Natural killer cell (primary cell): Measurements from ENCODE around the gene IL18RAP. TPM values are rescaled to one million over a fixed set of nuclear protein-coding genes. Genes with fewer than 3 reads are reported as not detected.

ENCODE experiments used
- ATAC-seq, 3 donors: fragments of 150-1000 bp in 2 of 3; fragments of 200-7000 bp in 1 of 3; cut with Tn5 transposase; 1 replicate in 1 of 3; 2 replicates in 2 of 3; pipeline ENCODE4 v1.10.0; 2021; ENCODE audit warnings: mild to moderate bottlenecking in 2 of 3, moderate library complexity in 2 of 3
- DNase-seq, 2 donors: peaks; one replicate each; pipeline versions ENCODE4 v3.0.0 to v3.0.0-alpha.2; 2013 to 2021; ENCODE audit warnings: mixed read lengths in 1 of 2
- H3K27ac ChIP-seq: one replicate; pipeline ENCODE4 v1.5.1; 2013; ENCODE audit warnings: mild to moderate bottlenecking, low read length
- H3K27me3 ChIP-seq: one replicate; pipeline ENCODE4 v1.6.1; 2013; ENCODE audit warnings: low read length; ENCODE audit not compliant: control insufficient read depth, insufficient read depth
- H3K36me3 ChIP-seq: one replicate; pipeline ENCODE4 v1.6.1; 2013; ENCODE audit warnings: low read length; ENCODE audit not compliant: control insufficient read depth, insufficient read depth
- H3K4me1 ChIP-seq: one replicate; pipeline ENCODE4 v1.6.1; 2013; ENCODE audit warnings: low read length; ENCODE audit not compliant: control insufficient read depth, insufficient read depth
- H3K4me3 ChIP-seq: one replicate; pipeline ENCODE4 v1.5.1; 2013; ENCODE audit warnings: low read length
- H3K9me3 ChIP-seq: one replicate; pipeline ENCODE4 v1.6.1; 2013; ENCODE audit warnings: low read length; ENCODE audit not compliant: control insufficient read depth, insufficient read depth
- H3K27ac Mint-ChIP-seq, 2 donors: one replicate each; pipeline ENCODE4 v1.8.0; 2022; ENCODE audit warnings: mild to moderate bottlenecking in 2 of 2, mixed read lengths in 2 of 2, moderate library complexity in 1 of 2
- H3K27me3 Mint-ChIP-seq, 2 donors: one replicate each; pipeline ENCODE4 v1.8.0; 2022; ENCODE audit warnings: low read depth in 2 of 2, mixed read lengths in 2 of 2
- H3K36me3 Mint-ChIP-seq: one replicate; pipeline ENCODE4 v1.8.0; 2022; ENCODE audit warnings: mixed read lengths
- H3K4me1 Mint-ChIP-seq, 2 donors: one replicate each; pipeline ENCODE4 v1.8.0; 2022; ENCODE audit warnings: mixed read lengths in 2 of 2
- H3K4me3 Mint-ChIP-seq: one replicate; pipeline ENCODE4 v1.8.0; 2022; ENCODE audit warnings: mild to moderate bottlenecking, moderate library complexity, mixed read lengths
- H3K9me3 Mint-ChIP-seq, 2 donors: one replicate each; pipeline ENCODE4 v1.8.0; 2022; ENCODE audit warnings: mixed read lengths in 2 of 2
- CTCF ChIP-seq: fragments of 200-600 bp; IDR thresholded peaks from one replicate; pipeline ENCODE4 v1.8.0; 2022; ENCODE audit warnings: antibody characterized with exemption
- WGBS: methylation state at CpG from one replicate; pipeline ENCODE4 v1.1.7; 2013; ENCODE audit warnings: missing lambda C conversion rate; ENCODE audit not compliant: insufficient coverage; 5-methylcytosine and 5-hydroxymethylcytosine counted together
- intact Hi-C: fragments of 100-400 bp; cut with micrococcal nuclease; formaldehyde crosslinking; loops from one replicate; pipeline ENCODE4 v1.14.2; 2022
- total RNA-seq, 4 donors: library from RNA; stranded (reverse); fragments of 120-200 nt in 1 of 4; gene quantifications; one replicate each; pipeline versions ENCODE4 v1.2.3 to v1.2.4, GENCODE V29; 2013 to 2022

IL18RAP gene
- total RNA-seq, 3 donors from 2014 or later (not counting 1 experiment from before 2014, with no cell fraction given) = 136 to 309 (median 203) TPM

DNA sequence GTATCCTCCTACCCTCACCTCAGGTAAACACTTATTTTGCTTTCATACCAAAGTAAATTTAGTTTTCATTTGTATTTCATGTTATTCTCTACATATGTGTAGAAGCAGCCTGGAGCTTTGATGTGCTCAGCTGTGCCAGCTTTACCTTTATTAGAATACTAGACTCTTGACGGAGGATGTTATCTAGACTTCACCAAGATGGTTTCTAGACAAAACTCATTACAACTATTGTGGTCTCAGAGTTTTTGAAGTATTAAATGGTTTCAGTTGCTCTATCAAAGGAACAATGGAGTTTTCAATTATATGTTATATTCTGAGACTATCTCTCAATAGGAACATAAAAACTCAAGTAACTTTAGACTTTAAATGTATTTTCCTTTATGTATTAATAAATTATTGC is 5.0 kb upstream of the IL18RAP start:
- TF ChIP-seq CTCF = no peak
- Mint-ChIP-seq H3K36me3 (peaks cover 16% of the 10 kb centered on the region), H3K4me3 (peak overlapping the region; percentile 97), H3K27ac (peak overlapping the region in 1 of 2 donors; percentile 93), H3K27me3 (no peaks in the 10 kb centered on the region), H3K4me1 (peaks cover 80 to 88% of the 10 kb centered on the region in 2 donors), H3K9me3 (no peaks in the 10 kb centered on the region)
- no CpG with 5 or more reads among the region's 1 CpG for WGBS
- H3K27ac ChIP-seq = peak overlapping the region; percentile 82
- H3K4me3 ChIP-seq = no peak overlapping the region
- intact Hi-C loops = loop anchor here (1.0 to 5.0 kb wide), 5 partner anchors 9 to 431 kb away; no protein-coding TSS in a partner anchor
- DNase-seq (peak in 1 of 2 donors; percentile 59), ATAC-seq (peak; percentile 55 to 73 (median 71))
- peaks cover 3% of the 10 kb centered on the region for H3K36me3 ChIP-seq
- no peaks in the 10 kb centered on the region for H3K9me3 ChIP-seq
- H3K27me3 ChIP-seq = no peaks in the 10 kb centered on the region
- H3K4me1 ChIP-seq = peaks cover 46% of the 10 kb centered on the region

GRCh38 chr2:102418421-102418961 is 4.5 kb upstream of the IL18RAP start:
- DNase-seq = peak in 1 of 2 donors; percentile 72
- peaks cover 82 to 88% of the 10 kb centered on the region in 2 donors for H3K4me1 Mint-ChIP-seq
- Histone ChIP-seq H3K36me3 (peaks cover 8% of the 10 kb centered on the region), H3K4me1 (peaks cover 44% of the 10 kb centered on the region), H3K27ac (peak overlapping the region; percentile 77), H3K27me3 (no peaks in the 10 kb centered on the region), H3K9me3 (no peaks in the 10 kb centered on the region), H3K4me3 (peak overlapping the region; percentile 71)
- H3K9me3 Mint-ChIP-seq = no peaks in the 10 kb centered on the region
- peaks cover 22% of the 10 kb centered on the region for H3K36me3 Mint-ChIP-seq
- WGBS = 0% methylated on average over 1 of the region's 2 CpGs
- peak overlapping the region in 1 of 2 donors; percentile 93 for H3K27ac Mint-ChIP-seq
- intact Hi-C loops = loop anchor here (1.0 to 5.0 kb wide), 5 partner anchors 9 to 431 kb away; no protein-coding TSS in a partner anchor
- peak overlapping the region; percentile 97 for H3K4me3 Mint-ChIP-seq
- ATAC-seq = peak; percentile 60 to 83 (median 77)
- no peak for TF ChIP-seq CTCF
- H3K27me3 Mint-ChIP-seq = no peaks in the 10 kb centered on the region

DNA sequence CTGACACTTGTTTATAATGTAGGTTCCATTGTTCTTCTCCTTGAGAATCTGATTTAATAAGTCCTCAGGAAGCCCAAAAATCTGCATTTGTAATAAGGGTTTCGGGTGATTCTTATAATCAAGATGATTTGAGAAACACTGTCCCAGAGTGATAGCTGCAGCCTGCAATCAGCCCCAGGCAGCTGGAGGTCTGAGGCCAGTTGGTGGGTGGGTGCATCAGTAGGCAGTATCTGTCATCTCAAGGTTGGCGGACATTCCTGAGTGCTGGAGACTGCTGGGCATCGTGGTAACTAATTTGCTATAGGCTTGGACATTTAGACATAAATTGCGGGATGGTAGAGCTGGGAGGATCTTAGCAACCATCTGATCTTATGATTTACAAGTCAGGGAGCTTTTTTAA is 2.7 kb upstream of the IL18RAP start:
- H3K27me3 ChIP-seq = no peaks in the 10 kb centered on the region
- Mint-ChIP-seq H3K4me3 (peak overlapping the region; percentile 97), H3K27ac (peak overlapping the region in 1 of 2 donors; percentile 93), H3K4me1 (peaks cover 85 to 87% of the 10 kb centered on the region in 2 donors), H3K27me3 (no peaks in the 10 kb centered on the region), H3K9me3 (no peaks in the 10 kb centered on the region), H3K36me3 (peaks cover 30% of the 10 kb centered on the region)
- DNase-seq = no peak
- H3K4me1 ChIP-seq = peaks cover 46% of the 10 kb centered on the region
- no peaks in the 10 kb centered on the region for H3K9me3 ChIP-seq
- intact Hi-C loops = no loop called here
- peak overlapping the region; percentile 77 for H3K27ac ChIP-seq
- H3K36me3 ChIP-seq = peaks cover 23% of the 10 kb centered on the region
- TF ChIP-seq CTCF = no peak
- WGBS = 51% methylated on average over 4 of the region's 4 CpGs
- peak overlapping the region; percentile 71 for H3K4me3 ChIP-seq
- no peak for ATAC-seq
